Activated T-cell treated with anti-CD3 and anti-CD28 coated beads for 4 hours (primary cell): ENCODE data around the gene PHACTR3.

Source experiments
- DNase-seq: peaks from one replicate; pipeline ENCODE4 v3.0.0-alpha.2; 2020

Gene PHACTR3

GRCh38 chr20:59652381-59652780, 48.0 kb downstream of the PHACTR3 start:
- no peak for DNase-seq

GRCh38 chr20:59656417-59656816, 52.1 kb downstream of the PHACTR3 start:
- no peak for DNase-seq

- no peak for DNase-seq
These were observed 53.2 kb downstream of the PHACTR3 start for GRCh38 chr20:59657459-59658046.

- DNase-seq = no peak
These were observed 56.1 kb downstream of the PHACTR3 start for GRCh38 chr20:59660471-59660870.

- DNase-seq = no peak
These were observed 56.8 kb downstream of the PHACTR3 start for GRCh38 chr20:59661153-59661552.

- DNase-seq = no peak
These were observed 57.3 kb downstream of the PHACTR3 start for GRCh38 chr20:59661621-59662020.

- DNase-seq = no peak
These were observed 57.8 kb downstream of the PHACTR3 start for GRCh38 chr20:59662161-59662560.

GRCh38 chr20:59662856-59663512, 58.6 kb downstream of the PHACTR3 start:
- DNase-seq = no peak

- no peak for DNase-seq
These were observed 59.2 kb downstream of the PHACTR3 start for GRCh38 chr20:59663513-59664060.

GRCh38 chr20:59664421-59664941, 60.1 kb downstream of the PHACTR3 start:
- DNase-seq = no peak

- no peak for DNase-seq
These were observed 61.6 kb downstream of the PHACTR3 start for GRCh38 chr20:59665656-59666555.

- DNase-seq = no peak
These were observed 62.2 kb downstream of the PHACTR3 start for GRCh38 chr20:59666586-59666985.

- no peak for DNase-seq
These were observed 62.8 kb downstream of the PHACTR3 start for GRCh38 chr20:59667131-59667530.

GRCh38 chr20:59667981-59668515, 63.7 kb downstream of the PHACTR3 start:
- no peak for DNase-seq

GRCh38 chr20:59668926-59669850, 64.8 kb downstream of the PHACTR3 start:
- no peak for DNase-seq

- no peak for DNase-seq
These were observed 66.6 kb downstream of the PHACTR3 start for GRCh38 chr20:59670786-59671492.

- DNase-seq = no peak
These were observed 67.5 kb downstream of the PHACTR3 start for GRCh38 chr20:59671661-59672471.

- no peak for DNase-seq
These were observed 68.2 kb downstream of the PHACTR3 start for GRCh38 chr20:59672576-59672975.

GRCh38 chr20:59673288-59673997, 69.1 kb downstream of the PHACTR3 start:
- no peak for DNase-seq
